T follicular helper cell (primary cell): ENCODE measurements around the gene PAWR.
"Not testable (repeated sequence)": the region's sequence is repeated elsewhere in the genome, so short reads cannot be mapped to it uniquely, and the experiment has no call there.

Source experiments
- DNase-seq: peaks from one replicate; pipeline ENCODE4 v3.0.0-alpha.2; 2020; ENCODE audit warnings: low read depth

Gene PAWR

GRCh38 chr12:79548610-79548924 is 142.2 kb downstream of the PAWR start:
- DNase-seq, result no peak

GRCh38 chr12:79547735-79548609 is 142.8 kb downstream of the PAWR start:
- no peak for DNase-seq

- DNase-seq, result no peak
Observed at GRCh38 chr12:79547044-79547734, 143.6 kb downstream of the PAWR start.

GRCh38 chr12:79546466-79547043 is 144.2 kb downstream of the PAWR start:
- no peak for DNase-seq

- not testable (repeated sequence) for DNase-seq
Observed at GRCh38 chr12:79544439-79544838, 146.3 kb downstream of the PAWR start.

- no peak for DNase-seq
Observed at GRCh38 chr12:79537675-79538074, 153.1 kb downstream of the PAWR start.

GRCh38 chr12:79535751-79536150 is 155.0 kb downstream of the PAWR start:
- DNase-seq, result no peak
